ENCODE data around the gene TMEM62. TPM values are rescaled to one million over a fixed set of nuclear protein-coding genes. Genes with fewer than 3 reads are reported as not detected.
"Not testable (repeated sequence)": the region's sequence is repeated elsewhere in the genome, so short reads cannot be mapped to it uniquely, and the experiment has no call there.

TMEM62 gene
- total RNA-seq, 1 donor from 2014 or later = 19.1 TPM

DNA sequence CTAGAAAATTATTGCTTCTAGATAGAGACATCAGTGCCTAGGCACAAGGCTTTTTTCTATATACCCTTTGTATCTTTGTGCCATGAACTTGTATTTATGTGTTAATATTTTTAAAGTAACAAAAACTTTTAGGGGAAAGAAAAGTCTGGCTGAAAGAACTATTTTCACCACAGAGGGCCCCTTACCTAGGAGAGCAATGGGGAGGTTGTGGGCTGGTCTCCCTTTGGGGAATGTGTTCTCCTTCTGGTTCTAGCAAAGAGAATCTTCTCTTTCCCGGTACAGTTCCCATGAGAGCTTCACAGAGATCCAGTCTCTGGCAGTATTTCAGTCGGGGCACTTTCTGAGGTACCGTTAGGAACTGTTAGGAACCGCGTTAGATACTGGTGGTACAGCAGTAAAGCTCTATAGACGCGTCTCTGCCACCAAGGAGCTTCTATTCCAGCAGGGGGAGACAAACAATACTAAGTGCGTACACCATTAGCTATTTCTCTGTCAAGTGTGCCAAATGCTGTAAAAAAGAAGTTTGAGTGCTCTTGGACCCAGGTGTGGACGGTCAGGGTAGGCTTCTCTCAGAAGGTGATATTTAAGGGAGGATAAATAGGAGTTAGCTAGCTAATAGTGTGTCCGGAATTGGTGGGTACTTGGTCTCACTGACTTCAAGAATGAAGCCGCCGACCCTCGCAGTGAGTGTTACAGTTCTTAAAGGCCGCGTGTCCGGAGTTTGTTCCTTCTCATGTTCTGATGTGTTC is 92.0 kb downstream of the TMEM62 start:
- TF ChIP-seq, protein P1, sequence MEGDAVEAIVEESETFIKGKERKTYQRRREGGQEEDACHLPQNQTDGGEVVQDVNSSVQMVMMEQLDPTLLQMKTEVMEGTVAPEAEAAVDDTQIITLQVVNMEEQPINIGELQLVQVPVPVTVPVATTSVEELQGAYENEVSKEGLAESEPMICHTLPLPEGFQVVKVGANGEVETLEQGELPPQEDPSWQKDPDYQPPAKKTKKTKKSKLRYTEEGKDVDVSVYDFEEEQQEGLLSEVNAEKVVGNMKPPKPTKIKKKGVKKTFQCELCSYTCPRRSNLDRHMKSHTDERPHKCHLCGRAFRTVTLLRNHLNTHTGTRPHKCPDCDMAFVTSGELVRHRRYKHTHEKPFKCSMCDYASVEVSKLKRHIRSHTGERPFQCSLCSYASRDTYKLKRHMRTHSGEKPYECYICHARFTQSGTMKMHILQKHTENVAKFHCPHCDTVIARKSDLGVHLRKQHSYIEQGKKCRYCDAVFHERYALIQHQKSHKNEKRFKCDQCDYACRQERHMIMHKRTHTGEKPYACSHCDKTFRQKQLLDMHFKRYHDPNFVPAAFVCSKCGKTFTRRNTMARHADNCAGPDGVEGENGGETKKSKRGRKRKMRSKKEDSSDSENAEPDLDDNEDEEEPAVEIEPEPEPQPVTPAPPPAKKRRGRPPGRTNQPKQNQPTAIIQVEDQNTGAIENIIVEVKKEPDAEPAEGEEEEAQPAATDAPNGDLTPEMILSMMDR (IDR thresholded peaks at IDR 0.05; ENCODE audit: partially characterized antibody, unreplicated experiment) = peak; percentile 51
- no peak overlapping the region for H3K27ac Mint-ChIP-seq (ENCODE audit: unreplicated experiment)
- no peak for DNase-seq

DNA sequence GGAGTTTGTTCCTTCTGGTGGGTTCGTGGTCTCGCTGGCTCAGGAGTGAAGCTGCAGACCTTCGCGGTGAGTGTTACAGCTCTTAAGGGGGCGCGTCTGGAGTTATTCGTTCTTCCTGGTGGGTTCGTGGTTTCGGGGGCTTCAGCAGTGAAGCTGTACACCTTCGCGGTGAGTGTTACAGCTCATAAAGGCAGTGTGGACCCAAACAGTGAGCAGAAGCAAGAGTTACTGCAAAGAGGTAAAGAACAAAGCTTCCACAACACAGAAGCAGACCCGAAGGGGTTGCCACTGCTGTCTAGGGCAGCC is 92.5 kb downstream of the TMEM62 start:
- not testable (repeated sequence) for H3K9me3 Mint-ChIP-seq (ENCODE audit: unreplicated experiment); H3K27me3 Mint-ChIP-seq (ENCODE audit: unreplicated experiment); H3K4me1 Mint-ChIP-seq (ENCODE audit: low read depth, unreplicated experiment); H3K27ac Mint-ChIP-seq (ENCODE audit: unreplicated experiment); DNase-seq; H3K36me3 Mint-ChIP-seq (ENCODE audit: unreplicated experiment); H3K4me3 Mint-ChIP-seq (ENCODE audit: unreplicated experiment)

More for the DNA sequence above, 92.0 kb downstream of the TMEM62 start:
- Mint-ChIP-seq H3K4me3 (ENCODE audit: unreplicated experiment) (no peak overlapping the region), H3K36me3 (ENCODE audit: unreplicated experiment) (peaks cover 4% of the 10 kb centered on the region), H3K4me1 (ENCODE audit: low read depth, unreplicated experiment) (no peaks in the 10 kb centered on the region), H3K27me3 (ENCODE audit: unreplicated experiment) (peaks cover 5% of the 10 kb centered on the region), H3K9me3 (ENCODE audit: unreplicated experiment) (no peaks in the 10 kb centered on the region)

DNA sequence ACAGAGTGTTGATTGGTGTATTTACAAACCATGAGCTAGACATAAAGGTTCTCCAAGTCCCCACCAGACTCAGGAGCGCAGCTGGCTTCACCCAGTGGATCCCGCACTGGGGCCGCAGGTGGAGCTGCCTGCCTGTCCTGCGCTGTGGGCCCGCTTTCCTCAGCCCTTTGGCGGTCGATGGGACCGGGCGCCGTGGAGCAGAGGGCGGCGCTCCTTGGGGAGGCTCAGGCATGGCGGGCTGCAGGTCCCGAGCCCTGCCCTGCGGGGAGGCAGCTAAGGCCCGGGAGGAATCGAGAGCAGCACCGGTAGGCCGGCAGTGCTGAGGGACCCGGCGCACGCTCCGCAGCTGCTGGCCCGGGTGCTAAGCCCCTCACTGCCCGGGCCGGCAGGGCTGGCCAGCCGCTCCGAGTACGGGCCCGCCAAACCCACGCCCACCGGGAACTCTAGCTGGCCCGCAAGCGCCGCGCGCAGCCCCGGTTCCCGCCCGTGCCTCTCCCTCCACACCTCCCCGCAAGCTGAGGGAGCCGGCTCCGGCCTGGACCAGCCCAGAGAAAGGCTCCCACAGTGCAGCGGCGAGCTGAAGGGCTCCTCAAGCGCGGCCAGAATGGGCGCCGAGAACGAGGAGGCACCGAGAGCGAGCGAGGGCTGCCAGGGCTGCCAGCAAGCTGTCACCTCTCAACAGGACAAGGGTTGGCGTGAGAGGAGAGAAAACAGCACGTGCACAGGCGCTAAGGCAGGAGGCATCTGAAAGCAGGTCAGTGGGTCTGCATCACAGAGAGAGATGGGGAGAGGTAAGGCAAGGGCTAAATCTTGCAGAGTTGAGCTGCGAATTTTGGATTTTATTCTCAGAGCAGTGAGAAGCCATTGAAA is 93.3 kb downstream of the TMEM62 start:
- Mint-ChIP-seq H3K27me3 (ENCODE audit: unreplicated experiment) (peaks cover 5% of the 10 kb centered on the region), H3K4me1 (ENCODE audit: low read depth, unreplicated experiment) (no peaks in the 10 kb centered on the region), H3K9me3 (ENCODE audit: unreplicated experiment) (no peaks in the 10 kb centered on the region), H3K27ac (ENCODE audit: unreplicated experiment) (no peak overlapping the region), H3K4me3 (ENCODE audit: unreplicated experiment) (no peak overlapping the region), H3K36me3 (ENCODE audit: unreplicated experiment) (peaks cover 4% of the 10 kb centered on the region)
- DNase-seq = no peak
- TF ChIP-seq, protein P1 (IDR thresholded peaks at IDR 0.05; ENCODE audit: partially characterized antibody, unreplicated experiment) = no peak

DNA sequence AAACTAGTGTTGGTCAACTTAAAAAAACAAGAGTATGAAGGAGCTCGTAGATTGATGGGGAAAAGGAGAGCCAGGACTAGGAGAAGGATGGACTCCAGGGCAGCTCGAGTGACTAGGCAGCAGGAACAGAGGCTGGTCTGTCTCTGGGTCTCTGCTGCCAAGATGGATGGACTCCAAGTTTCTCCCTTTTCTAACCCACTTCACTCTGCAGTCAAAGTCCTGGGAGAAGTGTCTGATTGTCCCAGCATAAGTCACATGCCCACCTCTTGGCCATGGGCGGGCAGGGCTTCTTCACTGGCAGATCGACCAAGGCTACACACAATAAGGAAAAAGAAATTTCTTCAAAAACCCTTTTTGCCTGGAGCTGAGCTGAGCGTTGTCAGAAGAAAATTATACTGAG is 96.6 kb downstream of the TMEM62 start:
- H3K36me3 Mint-ChIP-seq (ENCODE audit: unreplicated experiment) = peaks cover 4% of the 10 kb centered on the region
- peaks cover 5% of the 10 kb centered on the region for H3K27me3 Mint-ChIP-seq (ENCODE audit: unreplicated experiment)
- no peaks in the 10 kb centered on the region for H3K4me1 Mint-ChIP-seq (ENCODE audit: low read depth, unreplicated experiment)
- TF ChIP-seq, protein P1 (IDR thresholded peaks at IDR 0.05; ENCODE audit: partially characterized antibody, unreplicated experiment) = no peak
- no peak overlapping the region for H3K27ac Mint-ChIP-seq (ENCODE audit: unreplicated experiment)
- DNase-seq = no peak
- H3K4me3 Mint-ChIP-seq (ENCODE audit: unreplicated experiment) = no peak overlapping the region
- no peaks in the 10 kb centered on the region for H3K9me3 Mint-ChIP-seq (ENCODE audit: unreplicated experiment)

DNA sequence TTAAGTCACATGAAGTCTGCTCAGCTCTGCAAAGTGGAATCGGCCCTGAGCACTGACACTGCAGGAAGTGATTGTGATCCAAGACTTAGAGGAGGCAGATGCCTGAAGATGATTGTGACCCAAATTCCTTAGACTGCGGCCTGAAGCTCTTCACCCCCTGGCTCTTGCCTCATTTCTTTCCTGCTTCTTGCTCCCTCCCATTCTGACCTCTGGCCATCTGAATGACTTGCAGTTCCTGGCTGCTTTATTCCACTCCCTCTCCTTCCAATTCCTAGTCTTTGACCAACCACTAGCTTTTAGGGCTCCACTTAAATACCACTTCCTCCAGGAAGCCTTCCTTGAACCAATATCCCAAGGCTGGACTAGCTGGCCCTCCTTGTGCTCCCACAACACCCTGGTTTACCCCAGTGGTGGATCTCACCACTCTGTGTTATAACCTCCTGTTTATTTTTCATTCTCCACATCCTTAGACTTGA is 97.3 kb downstream of the TMEM62 start:
- H3K9me3 Mint-ChIP-seq (ENCODE audit: unreplicated experiment) = no peaks in the 10 kb centered on the region
- peaks cover 5% of the 10 kb centered on the region for H3K27me3 Mint-ChIP-seq (ENCODE audit: unreplicated experiment)
- TF ChIP-seq, protein P1 (IDR thresholded peaks at IDR 0.05; ENCODE audit: partially characterized antibody, unreplicated experiment) = no peak
- no peaks in the 10 kb centered on the region for H3K4me1 Mint-ChIP-seq (ENCODE audit: low read depth, unreplicated experiment)
- H3K4me3 Mint-ChIP-seq (ENCODE audit: unreplicated experiment) = no peak overlapping the region
- no peak overlapping the region for H3K27ac Mint-ChIP-seq (ENCODE audit: unreplicated experiment)
- H3K36me3 Mint-ChIP-seq (ENCODE audit: unreplicated experiment) = peaks cover 4% of the 10 kb centered on the region
- DNase-seq = no peak

Data from glutamatergic neuron (in vitro differentiated cells).